HL-60 (cell line): ENCODE measurements around the gene OR9G1.

Experiments used
- GABPA ChIP-seq: IDR thresholded peaks from 2 replicates; pipeline ENCODE4 v1.6.1; 2012; ENCODE audit warnings: low read depth
- POLR2AphosphoS5 ChIP-seq: IDR thresholded peaks from 2 replicates; pipeline ENCODE4 v1.6.1; 2012; ENCODE audit warnings: low read depth
- SPI1 ChIP-seq: IDR thresholded peaks from 2 replicates; pipeline ENCODE4 v1.6.1; 2012; ENCODE audit warnings: low read depth, mild to moderate bottlenecking, borderline replicate concordance
- TF ChIP-seq, protein P1 (sequence below): IDR thresholded peaks from one replicate; pipeline ENCODE4 v1.5.1; 2011; ENCODE audit warnings: low read length, control low read depth, inconsistent platforms; ENCODE audit not compliant: insufficient read depth
- TF ChIP-seq, protein P2 (sequence below): IDR thresholded peaks from 2 replicates; pipeline ENCODE4 v1.6.1; 2012; ENCODE audit warnings: low read depth; ENCODE audit not compliant: insufficient replicate concordance

DNA sequence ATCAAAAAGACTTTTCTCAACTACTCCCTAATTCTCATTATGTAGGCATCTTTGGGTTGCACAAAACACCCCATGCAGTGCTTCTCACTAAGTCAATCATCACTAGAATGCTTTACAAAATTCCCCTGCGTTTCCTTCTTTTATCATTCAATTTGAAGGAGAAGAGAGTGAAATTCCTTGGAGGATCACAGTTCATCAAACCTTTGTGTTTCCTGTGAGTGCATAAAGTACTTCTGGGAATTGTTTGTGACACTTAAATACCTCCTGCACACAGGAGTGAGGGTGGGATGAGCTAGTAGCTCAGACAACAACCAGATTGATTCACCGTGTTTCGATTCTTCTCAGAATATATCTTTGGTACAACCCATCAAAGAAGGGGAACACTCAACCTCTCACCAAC lies 39.1 kb upstream of the OR9G1 start:
- TF ChIP-seq GABPA (no peak), POLR2AphosphoS5 (no peak), SPI1 (no peak)
- TF ChIP-seq, protein P1, sequence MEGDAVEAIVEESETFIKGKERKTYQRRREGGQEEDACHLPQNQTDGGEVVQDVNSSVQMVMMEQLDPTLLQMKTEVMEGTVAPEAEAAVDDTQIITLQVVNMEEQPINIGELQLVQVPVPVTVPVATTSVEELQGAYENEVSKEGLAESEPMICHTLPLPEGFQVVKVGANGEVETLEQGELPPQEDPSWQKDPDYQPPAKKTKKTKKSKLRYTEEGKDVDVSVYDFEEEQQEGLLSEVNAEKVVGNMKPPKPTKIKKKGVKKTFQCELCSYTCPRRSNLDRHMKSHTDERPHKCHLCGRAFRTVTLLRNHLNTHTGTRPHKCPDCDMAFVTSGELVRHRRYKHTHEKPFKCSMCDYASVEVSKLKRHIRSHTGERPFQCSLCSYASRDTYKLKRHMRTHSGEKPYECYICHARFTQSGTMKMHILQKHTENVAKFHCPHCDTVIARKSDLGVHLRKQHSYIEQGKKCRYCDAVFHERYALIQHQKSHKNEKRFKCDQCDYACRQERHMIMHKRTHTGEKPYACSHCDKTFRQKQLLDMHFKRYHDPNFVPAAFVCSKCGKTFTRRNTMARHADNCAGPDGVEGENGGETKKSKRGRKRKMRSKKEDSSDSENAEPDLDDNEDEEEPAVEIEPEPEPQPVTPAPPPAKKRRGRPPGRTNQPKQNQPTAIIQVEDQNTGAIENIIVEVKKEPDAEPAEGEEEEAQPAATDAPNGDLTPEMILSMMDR, result no peak
- TF ChIP-seq, protein P2, sequence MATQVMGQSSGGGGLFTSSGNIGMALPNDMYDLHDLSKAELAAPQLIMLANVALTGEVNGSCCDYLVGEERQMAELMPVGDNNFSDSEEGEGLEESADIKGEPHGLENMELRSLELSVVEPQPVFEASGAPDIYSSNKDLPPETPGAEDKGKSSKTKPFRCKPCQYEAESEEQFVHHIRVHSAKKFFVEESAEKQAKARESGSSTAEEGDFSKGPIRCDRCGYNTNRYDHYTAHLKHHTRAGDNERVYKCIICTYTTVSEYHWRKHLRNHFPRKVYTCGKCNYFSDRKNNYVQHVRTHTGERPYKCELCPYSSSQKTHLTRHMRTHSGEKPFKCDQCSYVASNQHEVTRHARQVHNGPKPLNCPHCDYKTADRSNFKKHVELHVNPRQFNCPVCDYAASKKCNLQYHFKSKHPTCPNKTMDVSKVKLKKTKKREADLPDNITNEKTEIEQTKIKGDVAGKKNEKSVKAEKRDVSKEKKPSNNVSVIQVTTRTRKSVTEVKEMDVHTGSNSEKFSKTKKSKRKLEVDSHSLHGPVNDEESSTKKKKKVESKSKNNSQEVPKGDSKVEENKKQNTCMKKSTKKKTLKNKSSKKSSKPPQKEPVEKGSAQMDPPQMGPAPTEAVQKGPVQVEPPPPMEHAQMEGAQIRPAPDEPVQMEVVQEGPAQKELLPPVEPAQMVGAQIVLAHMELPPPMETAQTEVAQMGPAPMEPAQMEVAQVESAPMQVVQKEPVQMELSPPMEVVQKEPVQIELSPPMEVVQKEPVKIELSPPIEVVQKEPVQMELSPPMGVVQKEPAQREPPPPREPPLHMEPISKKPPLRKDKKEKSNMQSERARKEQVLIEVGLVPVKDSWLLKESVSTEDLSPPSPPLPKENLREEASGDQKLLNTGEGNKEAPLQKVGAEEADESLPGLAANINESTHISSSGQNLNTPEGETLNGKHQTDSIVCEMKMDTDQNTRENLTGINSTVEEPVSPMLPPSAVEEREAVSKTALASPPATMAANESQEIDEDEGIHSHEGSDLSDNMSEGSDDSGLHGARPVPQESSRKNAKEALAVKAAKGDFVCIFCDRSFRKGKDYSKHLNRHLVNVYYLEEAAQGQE, result no peak
